Activated B cell treated with CpG ODN at 0.5 μM for 24 hours (primary cell): ENCODE data around the gene GRN. TPM values are rescaled to one million over a fixed set of nuclear protein-coding genes. Genes with fewer than 3 reads are reported as not detected.
"Not testable (repeated sequence)": the region's sequence is repeated elsewhere in the genome, so short reads cannot be mapped to it uniquely, and the experiment has no call there.

Source experiments
- ATAC-seq: fragments of 200-7000 bp; cut with Tn5 transposase; one replicate; pipeline ENCODE4 v1.10.0; 2021; ENCODE audit warnings: low read depth, mild to moderate bottlenecking, moderate library complexity
- CTCF ChIA-PET: fragments of 350-600 bp; sonication (Branson Sonifier 250); formaldehyde crosslinking; loops from one replicate; lab custom pipeline; 2021; ENCODE audit warnings: antibody characterized with exemption; lab: Charles Lee
- POLR2A ChIA-PET: fragments of 350-600 bp; sonication (Branson Sonifier 250); formaldehyde crosslinking; loops from one replicate; lab custom pipeline; 2021; ENCODE audit warnings: antibody characterized with exemption; lab: Charles Lee
- DNase-seq: peaks from one replicate; pipeline ENCODE4 v3.0.0; 2022
- H3K27ac Mint-ChIP-seq: one replicate; pipeline ENCODE4 v1.8.0; 2020; ENCODE audit warnings: mixed read lengths
- H3K27me3 Mint-ChIP-seq: one replicate; pipeline ENCODE4 v1.8.0; 2021; ENCODE audit warnings: mixed read lengths
- H3K36me3 Mint-ChIP-seq: one replicate; pipeline ENCODE4 v1.8.0; 2021; ENCODE audit warnings: low read depth, mixed read lengths
- H3K4me1 Mint-ChIP-seq: one replicate; pipeline ENCODE4 v1.8.0; 2021; ENCODE audit warnings: mixed read lengths
- H3K4me3 Mint-ChIP-seq: one replicate; pipeline ENCODE4 v1.8.0; 2020; ENCODE audit warnings: mild to moderate bottlenecking, mixed read lengths
- H3K9me3 Mint-ChIP-seq: one replicate; pipeline ENCODE4 v1.8.0; 2020; ENCODE audit warnings: mixed read lengths
- intact Hi-C: fragments of 100-400 bp; cut with micrococcal nuclease; formaldehyde crosslinking; loops from one replicate; pipeline ENCODE4 v1.15.1; 2024
- total RNA-seq: library from RNA; stranded (reverse); gene quantifications from 2 replicates; pipeline ENCODE4 v1.2.3, GENCODE V29; 2022
- TF ChIP-seq, protein P1 (sequence below): fragments of 200-600 bp; IDR thresholded peaks from one replicate; pipeline ENCODE4 v1.8.0; 2022; ENCODE audit warnings: antibody characterized with exemption, mild to moderate bottlenecking

The GRN gene
- total RNA-seq, 1 donor from 2014 or later = 250 TPM

DNA sequence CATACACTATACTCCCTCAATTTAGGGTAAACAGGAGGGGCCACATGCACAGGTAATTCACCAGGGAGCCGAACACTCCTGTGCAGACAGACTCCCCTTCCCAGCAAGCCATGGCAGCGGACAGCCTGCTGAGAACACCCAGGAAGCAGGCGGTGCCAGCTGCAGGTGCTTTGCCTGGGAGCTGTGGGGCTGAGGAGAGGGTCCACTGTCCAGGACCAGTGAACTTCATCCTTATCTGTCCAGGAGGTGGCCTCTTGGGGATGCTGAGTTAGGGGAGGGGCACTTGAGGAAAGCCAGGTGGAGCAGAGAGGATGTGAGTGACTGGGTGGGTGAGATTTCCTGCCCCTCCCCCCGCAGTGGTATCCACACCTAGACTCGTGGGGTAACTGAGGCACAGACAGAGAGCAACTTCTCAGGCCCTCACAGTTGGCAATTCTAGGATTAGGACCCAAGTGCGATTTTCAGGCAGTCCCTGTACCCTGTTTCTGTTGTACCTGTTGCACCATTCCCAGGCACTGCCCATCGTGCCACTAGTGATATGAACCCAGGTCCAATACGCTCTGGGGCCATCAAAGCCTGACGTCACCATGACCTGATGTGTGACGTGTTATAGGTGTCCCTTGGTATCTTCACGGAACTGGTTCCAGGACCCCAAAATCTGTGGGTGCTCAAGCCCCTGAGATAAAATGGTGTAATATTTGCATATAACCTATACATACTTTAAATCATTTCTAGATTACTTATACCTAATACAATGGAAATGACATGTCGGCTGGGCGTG is 1.2 kb downstream of the GRN start:
- peaks cover 66% of the 10 kb centered on the region for H3K4me1 Mint-ChIP-seq
- H3K4me3 Mint-ChIP-seq = peak overlapping the region; percentile 97
- POLR2A ChIA-PET = interaction anchor here (1.0 to 8.7 kb wide), 16 partner anchors 8 to 281 kb away, joined by 3 to 241 read pairs (median 8); partner anchors contain the start of genes ATXN7L3, GPATCH8, SLC25A39 and TMUB2
- TF ChIP-seq, protein P1, sequence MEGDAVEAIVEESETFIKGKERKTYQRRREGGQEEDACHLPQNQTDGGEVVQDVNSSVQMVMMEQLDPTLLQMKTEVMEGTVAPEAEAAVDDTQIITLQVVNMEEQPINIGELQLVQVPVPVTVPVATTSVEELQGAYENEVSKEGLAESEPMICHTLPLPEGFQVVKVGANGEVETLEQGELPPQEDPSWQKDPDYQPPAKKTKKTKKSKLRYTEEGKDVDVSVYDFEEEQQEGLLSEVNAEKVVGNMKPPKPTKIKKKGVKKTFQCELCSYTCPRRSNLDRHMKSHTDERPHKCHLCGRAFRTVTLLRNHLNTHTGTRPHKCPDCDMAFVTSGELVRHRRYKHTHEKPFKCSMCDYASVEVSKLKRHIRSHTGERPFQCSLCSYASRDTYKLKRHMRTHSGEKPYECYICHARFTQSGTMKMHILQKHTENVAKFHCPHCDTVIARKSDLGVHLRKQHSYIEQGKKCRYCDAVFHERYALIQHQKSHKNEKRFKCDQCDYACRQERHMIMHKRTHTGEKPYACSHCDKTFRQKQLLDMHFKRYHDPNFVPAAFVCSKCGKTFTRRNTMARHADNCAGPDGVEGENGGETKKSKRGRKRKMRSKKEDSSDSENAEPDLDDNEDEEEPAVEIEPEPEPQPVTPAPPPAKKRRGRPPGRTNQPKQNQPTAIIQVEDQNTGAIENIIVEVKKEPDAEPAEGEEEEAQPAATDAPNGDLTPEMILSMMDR = no peak
- no peak for DNase-seq
- no peak for ATAC-seq
- H3K36me3 Mint-ChIP-seq = peaks cover 31% of the 10 kb centered on the region
- CTCF ChIA-PET = interaction anchor here (0.9 to 2.2 kb wide), 15 partner anchors 8 to 402 kb away, joined by 3 to 38 read pairs (median 6); partner anchors contain the start of gene HDAC5
- no peaks in the 10 kb centered on the region for H3K27me3 Mint-ChIP-seq
- H3K9me3 Mint-ChIP-seq = no peaks in the 10 kb centered on the region
- intact Hi-C loops = loop anchor here (5.0 to 10.0 kb wide), 4 partner anchors 224 to 969 kb away; partner anchors contain the start of genes G6PC3, HDAC5 and MAP3K14
- H3K27ac Mint-ChIP-seq = peak overlapping the region; percentile 89

DNA sequence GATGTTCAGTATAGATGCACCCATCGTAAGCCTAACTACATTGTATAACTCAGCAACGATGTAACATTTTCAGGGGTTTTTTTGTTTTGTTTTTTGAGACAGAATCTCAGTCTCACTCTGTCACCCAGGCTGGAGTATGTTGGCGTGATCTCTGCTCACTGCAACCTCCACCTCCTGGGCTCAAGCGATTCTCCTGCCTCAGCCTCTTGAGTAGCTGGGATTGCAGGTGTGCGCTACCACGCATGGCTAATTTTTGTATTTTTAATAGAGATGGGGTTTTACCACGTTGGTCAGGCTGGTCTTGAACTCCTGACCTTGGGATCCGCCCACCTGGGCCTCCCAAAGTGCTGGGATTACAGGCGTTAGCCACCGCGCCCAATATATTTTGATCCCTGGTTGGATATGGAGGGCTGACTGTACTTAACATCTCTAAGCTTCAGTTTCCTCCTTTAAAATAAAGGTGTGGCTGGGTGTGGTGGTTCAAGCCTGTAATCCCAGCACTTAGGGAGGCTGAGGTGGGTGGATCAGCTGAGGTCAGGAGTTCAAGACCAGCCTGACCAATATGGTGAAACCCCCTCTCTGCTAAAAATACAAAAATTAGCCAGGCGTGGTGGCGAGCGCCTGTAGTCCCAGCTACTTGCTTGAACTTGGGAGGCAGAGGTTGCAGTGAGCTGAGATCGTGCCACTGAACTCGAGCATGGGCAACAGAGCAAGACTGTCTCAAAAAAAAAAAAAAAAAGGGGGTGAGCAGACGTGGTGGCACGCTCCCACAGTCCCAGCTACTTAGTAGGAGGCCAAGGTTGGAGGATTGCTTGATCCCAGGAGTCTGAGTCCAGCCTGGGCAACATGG is 2.3 kb downstream of the GRN start:
- not testable (repeated sequence) for DNase-seq, H3K9me3 Mint-ChIP-seq, H3K27me3 Mint-ChIP-seq
- Mint-ChIP-seq H3K27ac (peak overlapping the region; percentile 89), H3K4me3 (peak overlapping the region; percentile 97), H3K36me3 (peaks cover 43% of the 10 kb centered on the region), H3K4me1 (peaks cover 66% of the 10 kb centered on the region)
- intact Hi-C loops = loop anchor here (1.0 to 10.0 kb wide), 6 partner anchors 22 to 967 kb away; partner anchors contain the start of genes G6PC3, HDAC5 and MAP3K14
- peak; percentile 19 for ATAC-seq
- POLR2A ChIA-PET = interaction anchor here (0.5 to 8.7 kb wide), 21 partner anchors 13 to 1544 kb away, joined by 3 to 241 read pairs (median 7); partner anchors contain the start of genes ATXN7L3, HDAC5, LSM12 and SLC25A39
- CTCF ChIA-PET = interaction anchor here (0.7 to 12.4 kb wide), 9 partner anchors 16 to 179 kb away, joined by 3 to 108 read pairs (median 4); partner anchors contain the start of gene FAM171A2

DNA sequence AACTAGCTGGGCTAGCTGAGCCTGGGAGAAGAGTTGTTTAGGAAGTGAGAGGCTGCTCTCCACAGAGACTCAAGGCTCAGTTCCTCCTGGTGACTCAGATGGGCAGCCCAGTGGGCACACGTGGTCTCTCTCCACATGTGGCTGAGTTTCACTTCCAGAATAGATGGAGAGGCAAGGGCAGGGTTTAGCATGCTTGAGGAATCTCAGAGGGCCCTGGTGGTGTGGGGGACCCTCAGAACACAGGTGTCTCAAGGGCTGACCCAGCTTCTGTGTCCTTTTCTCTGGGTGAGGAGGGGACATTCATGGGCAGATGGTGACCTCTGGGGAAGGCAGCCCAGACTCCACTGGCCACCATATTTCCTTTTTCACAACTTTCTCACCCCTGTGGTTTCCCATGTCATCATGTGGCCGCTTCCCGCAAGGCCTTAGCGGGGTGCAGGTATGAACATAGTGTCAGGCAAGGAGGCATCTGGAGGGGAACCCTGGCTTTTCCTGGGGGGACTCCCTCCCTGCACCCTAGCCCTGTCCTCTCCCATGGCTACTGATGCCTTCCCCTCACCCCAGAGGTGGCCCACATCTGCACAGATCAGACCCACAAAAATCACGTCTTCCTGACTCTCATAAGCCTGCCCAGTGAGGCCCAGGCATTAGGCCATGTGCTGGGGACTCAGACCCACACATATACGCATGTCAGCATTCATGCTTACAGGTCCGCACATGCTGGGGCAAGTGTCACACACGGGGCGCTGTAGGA is 3.3 kb downstream of the GRN start:
- TF ChIP-seq, protein P1 = no peak
- Mint-ChIP-seq H3K4me3 (peak overlapping the region; percentile 45), H3K9me3 (no peaks in the 10 kb centered on the region), H3K36me3 (peaks cover 50% of the 10 kb centered on the region), H3K4me1 (peaks cover 71% of the 10 kb centered on the region), H3K27me3 (no peaks in the 10 kb centered on the region), H3K27ac (peak overlapping the region; percentile 89)
- intact Hi-C loops = loop anchor here (1.0 to 10.0 kb wide), 6 partner anchors 23 to 966 kb away; partner anchors contain the start of genes G6PC3, HDAC5 and MAP3K14
- ATAC-seq = peak; percentile 69
- DNase-seq = peak; percentile 72
- ChIA-PET CTCF (interaction anchor here (0.7 to 12.4 kb wide), 10 partner anchors 13 to 180 kb away, joined by 3 to 108 read pairs (median 4); partner anchors contain the start of gene FAM171A2), POLR2A (interaction anchor here (0.6 to 8.7 kb wide), 16 partner anchors 15 to 955 kb away, joined by 3 to 241 read pairs (median 8); partner anchors contain the start of genes ATXN7L3, HDAC5, LSM12 and SLC25A39)

DNA sequence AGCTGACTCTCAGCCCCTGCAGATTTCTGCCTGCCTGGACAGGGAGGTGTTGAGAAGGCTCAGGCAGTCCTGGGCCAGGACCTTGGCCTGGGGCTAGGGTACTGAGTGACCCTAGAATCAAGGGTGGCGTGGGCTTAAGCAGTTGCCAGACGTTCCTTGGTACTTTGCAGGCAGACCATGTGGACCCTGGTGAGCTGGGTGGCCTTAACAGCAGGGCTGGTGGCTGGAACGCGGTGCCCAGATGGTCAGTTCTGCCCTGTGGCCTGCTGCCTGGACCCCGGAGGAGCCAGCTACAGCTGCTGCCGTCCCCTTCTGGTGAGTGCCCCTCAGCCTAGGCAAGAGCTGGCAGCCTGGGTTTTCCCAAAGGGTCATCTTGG is 3.9 kb downstream of the GRN start:
- TF ChIP-seq, protein P1 = no peak
- H3K36me3 Mint-ChIP-seq = peaks cover 50% of the 10 kb centered on the region
- ChIA-PET POLR2A (interaction anchor here (0.7 to 8.7 kb wide), 6 partner anchors 21 to 955 kb away, joined by 3 to 241 read pairs (median 18); partner anchors contain the start of genes ATXN7L3, TMUB2 and UBTF), CTCF (interaction anchor here (1.4 to 12.4 kb wide), 6 partner anchors 13 to 147 kb away, joined by 3 to 108 read pairs (median 6); no protein-coding TSS in a partner anchor)
- peak overlapping the region; percentile 45 for H3K4me3 Mint-ChIP-seq
- ATAC-seq (no peak), DNase-seq (no peak)
- H3K27me3 Mint-ChIP-seq = no peaks in the 10 kb centered on the region
- H3K27ac Mint-ChIP-seq = peak overlapping the region; percentile 89
- intact Hi-C loops = loop anchor here (1.0 to 10.0 kb wide), 6 partner anchors 24 to 966 kb away; partner anchors contain the start of genes G6PC3, HDAC5 and MAP3K14
- no peaks in the 10 kb centered on the region for H3K9me3 Mint-ChIP-seq
- peaks cover 70% of the 10 kb centered on the region for H3K4me1 Mint-ChIP-seq
